Loucy (cell line): ENCODE measurements around the gene C2orf49.

ENCODE experiments used
- EZH2phosphoT487 ChIP-seq: fragments of 200-600 bp; IDR thresholded peaks from 2 replicates; pipeline ENCODE4 v1.6.1; 2018; ENCODE audit warnings: antibody characterized with exemption, mild to moderate bottlenecking, moderate library complexity, borderline replicate concordance
- TF ChIP-seq, protein P1 (sequence below): fragments of 200-600 bp; sonication (generic); conservative IDR thresholded peaks from 2 replicates; pipeline ENCODE4 v1.5.1; 2014; ENCODE audit warnings: mild to moderate bottlenecking, antibody characterized with exemption, low read length

- TF ChIP-seq, protein P1, sequence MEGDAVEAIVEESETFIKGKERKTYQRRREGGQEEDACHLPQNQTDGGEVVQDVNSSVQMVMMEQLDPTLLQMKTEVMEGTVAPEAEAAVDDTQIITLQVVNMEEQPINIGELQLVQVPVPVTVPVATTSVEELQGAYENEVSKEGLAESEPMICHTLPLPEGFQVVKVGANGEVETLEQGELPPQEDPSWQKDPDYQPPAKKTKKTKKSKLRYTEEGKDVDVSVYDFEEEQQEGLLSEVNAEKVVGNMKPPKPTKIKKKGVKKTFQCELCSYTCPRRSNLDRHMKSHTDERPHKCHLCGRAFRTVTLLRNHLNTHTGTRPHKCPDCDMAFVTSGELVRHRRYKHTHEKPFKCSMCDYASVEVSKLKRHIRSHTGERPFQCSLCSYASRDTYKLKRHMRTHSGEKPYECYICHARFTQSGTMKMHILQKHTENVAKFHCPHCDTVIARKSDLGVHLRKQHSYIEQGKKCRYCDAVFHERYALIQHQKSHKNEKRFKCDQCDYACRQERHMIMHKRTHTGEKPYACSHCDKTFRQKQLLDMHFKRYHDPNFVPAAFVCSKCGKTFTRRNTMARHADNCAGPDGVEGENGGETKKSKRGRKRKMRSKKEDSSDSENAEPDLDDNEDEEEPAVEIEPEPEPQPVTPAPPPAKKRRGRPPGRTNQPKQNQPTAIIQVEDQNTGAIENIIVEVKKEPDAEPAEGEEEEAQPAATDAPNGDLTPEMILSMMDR = no peak
- TF ChIP-seq EZH2phosphoT487 = no peak
These were observed 25.7 kb downstream of the C2orf49 start for GRCh38 chr2:105362862-105363591.
